Lung (tissue), 16 donors: ENCODE measurements around the gene SMYD2. TPM values are rescaled to one million over a fixed set of nuclear protein-coding genes. Genes with fewer than 3 reads are reported as not detected.

Experiments used
- ATAC-seq: fragments of 200-7000 bp; cut with Tn5 transposase; one replicate; pipeline ENCODE4 v1.9.1; 2020; ENCODE audit warnings: moderate number of reproducible peaks; ENCODE audit not compliant: insufficient read depth, low FRiP score
- DNase-seq, 3 donors: peaks; one replicate each; pipeline ENCODE4 v3.0.0-alpha.2; 2013 to 2017
- H3K27ac ChIP-seq, 2 donors: one replicate each; pipeline ENCODE4 v1.5.1; 2013; ENCODE audit warnings: mild to moderate bottlenecking in 2 of 2, moderate library complexity in 2 of 2, control low read depth in 1 of 2, inconsistent platforms in 1 of 2, low read depth in 1 of 2, low read length in 1 of 2
- H3K27me3 ChIP-seq, 3 donors: one replicate each; pipeline ENCODE4 v1.5.1; 2013; ENCODE audit warnings: low read length in 2 of 3; ENCODE audit not compliant: control insufficient read depth in 3 of 3, insufficient read depth in 3 of 3
- H3K36me3 ChIP-seq, 4 donors: one replicate each; pipeline ENCODE4 v1.5.1; 2013; ENCODE audit warnings: low read length in 4 of 4, mild to moderate bottlenecking in 1 of 4, moderate library complexity in 1 of 4; ENCODE audit not compliant: control insufficient read depth in 4 of 4, insufficient read depth in 4 of 4
- H3K4me1 ChIP-seq, 5 donors: one replicate each; pipeline ENCODE4 v1.5.1; 2013; ENCODE audit warnings: low read length in 5 of 5, mild to moderate bottlenecking in 2 of 5, moderate library complexity in 1 of 5; ENCODE audit not compliant: control insufficient read depth in 5 of 5, insufficient read depth in 5 of 5
- H3K4me3 ChIP-seq: one replicate; pipeline ENCODE4 v1.5.1; 2013; ENCODE audit warnings: mild to moderate bottlenecking, control low read depth, moderate library complexity
- H3K9ac ChIP-seq, 2 donors: one replicate each; pipeline ENCODE4 v1.5.1; 2013; ENCODE audit warnings: low read length in 2 of 2, control low read depth in 1 of 2; ENCODE audit not compliant: insufficient read depth in 1 of 2
- H3K9me3 ChIP-seq, 4 donors: one replicate each; pipeline ENCODE4 v1.5.1; 2013; ENCODE audit warnings: low read length in 3 of 4, mild to moderate bottlenecking in 1 of 4, moderate library complexity in 1 of 4; ENCODE audit not compliant: control insufficient read depth in 4 of 4, insufficient read depth in 3 of 4
- CTCF ChIP-seq: IDR thresholded peaks from 2 replicates; pipeline ENCODE4 v1.5.1; 2012; ENCODE audit warnings: mild to moderate bottlenecking; ENCODE audit errors: control extremely low read depth, extremely low read depth
- WGBS, 2 donors: extraction: QIAGEN DNeasy Blood & Tissue Kit; methylation state at CpG; one replicate each; pipeline ENCODE4 v1.1.7; 2013; 5-methylcytosine and 5-hydroxymethylcytosine counted together
- long read RNA-seq, 5 donors: transcript quantifications; one replicate each; lab custom pipeline, GENCODE V29; 2026
- polyA plus RNA-seq, 2 donors: library from polyadenylated mRNA; stranded (reverse); fragments of 200-250 nt; gene quantifications; one replicate each; pipeline ENCODE4 v1.2.1, GENCODE V29; 2013
- total RNA-seq, 2 donors: library from RNA; depleted of rRNA in 1 of 2; stranded (reverse); fragments of >200 nt in 1 of 2; gene quantifications; one replicate each; pipeline ENCODE4 v1.2.1, GENCODE V29; 2014 to 2021
- donor health status: control.
- donor health status: control.
- donor health status: Bipolar disorder and iron deficiency.
- donor health status: healthy.
- donor health status: DM: yes; HTN: yes; CAD: no.

The SMYD2 gene
- total RNA-seq (10 to 100 TPM; 31.2 to 48.6 TPM), polyA plus RNA-seq (10 to 100 TPM; 20.6 to 25.2 TPM)
- long read RNA-seq, donor 1, transcript SMYD2-201 (12 exons, 1,671 nt) = major isoform, 24 of 40 reads
- long read RNA-seq, donor 1, partial matches to known transcripts = 14 of 40 reads
- long read RNA-seq, donor 1, other reads (novel, unspliced or antisense) = 0 of 40 reads
- long read RNA-seq, donor 2, transcript SMYD2-201 (12 exons, 1,671 nt) = major isoform, 5 of 6 reads
- long read RNA-seq, donor 2, partial matches to known transcripts = 0 of 6 reads
- long read RNA-seq, donor 2, other reads (novel, unspliced or antisense) = 0 of 6 reads
- long read RNA-seq, donor 3, transcript SMYD2-201 (12 exons, 1,671 nt) = major isoform, 9 of 10 reads
- long read RNA-seq, donor 3, partial matches to known transcripts = 0 of 10 reads
- long read RNA-seq, donor 3, other reads (novel, unspliced or antisense) = 0 of 10 reads
- long read RNA-seq, donor 4, partial matches to known transcripts = 7 of 10 reads
- long read RNA-seq, donor 4, other reads (novel, unspliced or antisense) = 0 of 10 reads
- long read RNA-seq, donor 5, transcript SMYD2-201 (12 exons, 1,671 nt) = major isoform, 25 of 41 reads
- long read RNA-seq, donor 5, partial matches to known transcripts = 13 of 41 reads
- long read RNA-seq, donor 5, other reads (novel, unspliced or antisense) = 0 of 41 reads

GRCh38 chr1:214281021-214281719 lies at the start of gene SMYD2:
Gene SMYD2 (plus strand): TSS chr1:214281159. CDS start chr1:214281255, 96 bp downstream.
- H3K36me3 ChIP-seq = no peaks in the 10 kb centered on the region
- WGBS, 2 donors = 0% methylated on average over 44 to 94 of the region's 94 CpGs
- TF ChIP-seq CTCF = no peak
- no peaks in the 10 kb centered on the region for H3K9me3 ChIP-seq
- ATAC-seq (peak; percentile 88), DNase-seq (peak; percentile 78 to 81 (median 80))
- H3K27me3 ChIP-seq = no peaks in the 10 kb centered on the region
- H3K9ac ChIP-seq = peak within 1 kb of the TSS; percentile 95
- H3K4me3 ChIP-seq = peak within 1 kb of the TSS; percentile 89
- H3K27ac ChIP-seq = peak within 1 kb of the TSS; percentile 96 to 98
- peaks cover 0 to 21% (median 5%) of the 10 kb centered on the region in 5 donors for H3K4me1 ChIP-seq

GRCh38 chr1:214233856-214234634 lies 46.9 kb upstream of the SMYD2 start:
- H3K27ac ChIP-seq = no peak overlapping the region
- H3K9me3 ChIP-seq = no peaks in the 10 kb centered on the region
- DNase-seq (no peak), ATAC-seq (no peak)
- peaks cover 0 to 11% (median 0%) of the 10 kb centered on the region in 5 donors for H3K4me1 ChIP-seq
- TF ChIP-seq CTCF = no peak
- H3K9ac ChIP-seq = no peak overlapping the region
- 72 to 77% methylated on average over 9 of the region's 9 CpGs for WGBS, 2 donors
- H3K27me3 ChIP-seq = no peaks in the 10 kb centered on the region
- no peak overlapping the region for H3K4me3 ChIP-seq
- H3K36me3 ChIP-seq = no peaks in the 10 kb centered on the region

- H3K27ac ChIP-seq = no peak overlapping the region
- DNase-seq (no peak), ATAC-seq (no peak)
- no peak overlapping the region for H3K9ac ChIP-seq
- peaks cover 0 to 10% (median 0%) of the 10 kb centered on the region in 5 donors for H3K4me1 ChIP-seq
- no peak for TF ChIP-seq CTCF
- H3K4me3 ChIP-seq = no peak overlapping the region
- H3K27me3 ChIP-seq = no peaks in the 10 kb centered on the region
- 71 to 83% methylated on average over 3 of the region's 3 CpGs for WGBS, 2 donors
- H3K9me3 ChIP-seq = no peaks in the 10 kb centered on the region
- H3K36me3 ChIP-seq = no peaks in the 10 kb centered on the region
Observed at GRCh38 chr1:214234635-214235025, 46.3 kb upstream of the SMYD2 start.
